Measurements from ENCODE around the gene SMARCA2.

The SMARCA2 gene

GRCh38 chr9:2191609-2191972 lies 176.4 kb downstream of the SMARCA2 start:
- no peak overlapping the region for H3K4me3 ChIP-seq (ENCODE audit: severe bottlenecking)
- H3K36me3 ChIP-seq (ENCODE audit: low read depth), result peaks cover 7% of the 10 kb centered on the region
- H3K27me3 ChIP-seq (ENCODE audit: insufficient read depth, poor library complexity, severe bottlenecking), result no peaks in the 10 kb centered on the region
- DNase-seq (ENCODE audit: low spot score) (no peak), ATAC-seq (ENCODE audit: low read depth) (no peak)
- no peaks in the 10 kb centered on the region for H3K4me1 ChIP-seq (ENCODE audit: insufficient read depth, poor library complexity, severe bottlenecking)
- no peaks in the 10 kb centered on the region for H3K9me3 ChIP-seq (ENCODE audit: severe bottlenecking)
- no peak overlapping the region for H3K27ac ChIP-seq (ENCODE audit: poor library complexity, severe bottlenecking)
- no peak for TF ChIP-seq CTCF (IDR thresholded peaks at IDR 0.05; ENCODE audit: poor library complexity, severe bottlenecking)

- Histone ChIP-seq H3K4me3 (ENCODE audit: severe bottlenecking) (no peak overlapping the region), H3K9me3 (ENCODE audit: severe bottlenecking) (no peaks in the 10 kb centered on the region), H3K27ac (ENCODE audit: poor library complexity, severe bottlenecking) (no peak overlapping the region), H3K36me3 (ENCODE audit: low read depth) (peaks cover 7% of the 10 kb centered on the region), H3K4me1 (ENCODE audit: insufficient read depth, poor library complexity, severe bottlenecking) (no peaks in the 10 kb centered on the region), H3K27me3 (ENCODE audit: insufficient read depth, poor library complexity, severe bottlenecking) (no peaks in the 10 kb centered on the region)
- TF ChIP-seq CTCF (IDR thresholded peaks at IDR 0.05; ENCODE audit: poor library complexity, severe bottlenecking), result no peak
- ATAC-seq (ENCODE audit: low read depth), result no peak
- DNase-seq (ENCODE audit: low spot score), result no peak
Observed at GRCh38 chr9:2192356-2192979, 177.3 kb downstream of the SMARCA2 start.

- DNase-seq (ENCODE audit: low spot score), result no peak
- no peaks in the 10 kb centered on the region for H3K4me1 ChIP-seq (ENCODE audit: insufficient read depth, poor library complexity, severe bottlenecking)
- H3K9me3 ChIP-seq (ENCODE audit: severe bottlenecking), result no peaks in the 10 kb centered on the region
- no peak overlapping the region for H3K4me3 ChIP-seq (ENCODE audit: severe bottlenecking)
- no peak overlapping the region for H3K27ac ChIP-seq (ENCODE audit: poor library complexity, severe bottlenecking)
- ATAC-seq (ENCODE audit: low read depth), result no peak
- peaks cover 4% of the 10 kb centered on the region for H3K36me3 ChIP-seq (ENCODE audit: low read depth)
- TF ChIP-seq CTCF (IDR thresholded peaks at IDR 0.05; ENCODE audit: poor library complexity, severe bottlenecking), result no peak
- H3K27me3 ChIP-seq (ENCODE audit: insufficient read depth, poor library complexity, severe bottlenecking), result no peaks in the 10 kb centered on the region
Observed at GRCh38 chr9:2193552-2193951, 178.4 kb downstream of the SMARCA2 start.

- DNase-seq (ENCODE audit: low spot score) (no peak), ATAC-seq (ENCODE audit: low read depth) (no peak)
- Histone ChIP-seq H3K4me1 (ENCODE audit: insufficient read depth, poor library complexity, severe bottlenecking) (no peaks in the 10 kb centered on the region), H3K27me3 (ENCODE audit: insufficient read depth, poor library complexity, severe bottlenecking) (no peaks in the 10 kb centered on the region), H3K9me3 (ENCODE audit: severe bottlenecking) (no peaks in the 10 kb centered on the region), H3K27ac (ENCODE audit: poor library complexity, severe bottlenecking) (no peak overlapping the region), H3K36me3 (ENCODE audit: low read depth) (peaks cover 4% of the 10 kb centered on the region), H3K4me3 (ENCODE audit: severe bottlenecking) (no peak overlapping the region)
- TF ChIP-seq CTCF (IDR thresholded peaks at IDR 0.05; ENCODE audit: poor library complexity, severe bottlenecking), result no peak
Observed at GRCh38 chr9:2195211-2195610, 180.1 kb downstream of the SMARCA2 start.

GRCh38 chr9:2196757-2197156 lies 181.6 kb downstream of the SMARCA2 start:
- Histone ChIP-seq H3K27ac (ENCODE audit: poor library complexity, severe bottlenecking) (no peak overlapping the region), H3K4me3 (ENCODE audit: severe bottlenecking) (no peak overlapping the region), H3K9me3 (ENCODE audit: severe bottlenecking) (no peaks in the 10 kb centered on the region), H3K4me1 (ENCODE audit: insufficient read depth, poor library complexity, severe bottlenecking) (no peaks in the 10 kb centered on the region), H3K36me3 (ENCODE audit: low read depth) (peaks cover 4% of the 10 kb centered on the region), H3K27me3 (ENCODE audit: insufficient read depth, poor library complexity, severe bottlenecking) (no peaks in the 10 kb centered on the region)
- ATAC-seq (ENCODE audit: low read depth) (no peak), DNase-seq (ENCODE audit: low spot score) (no peak)
- TF ChIP-seq CTCF (IDR thresholded peaks at IDR 0.05; ENCODE audit: poor library complexity, severe bottlenecking), result no peak
